ENCODE results near the gene HOXD10. TPM values are rescaled to one million over a fixed set of nuclear protein-coding genes. Genes with fewer than 3 reads are reported as not detected.

The HOXD10 gene
- total and polyA plus RNA-seq, 2 of the 13 experiments (the other 11 are each of a cell fraction or from before 2014, with no cell fraction given), result not detected

DNA sequence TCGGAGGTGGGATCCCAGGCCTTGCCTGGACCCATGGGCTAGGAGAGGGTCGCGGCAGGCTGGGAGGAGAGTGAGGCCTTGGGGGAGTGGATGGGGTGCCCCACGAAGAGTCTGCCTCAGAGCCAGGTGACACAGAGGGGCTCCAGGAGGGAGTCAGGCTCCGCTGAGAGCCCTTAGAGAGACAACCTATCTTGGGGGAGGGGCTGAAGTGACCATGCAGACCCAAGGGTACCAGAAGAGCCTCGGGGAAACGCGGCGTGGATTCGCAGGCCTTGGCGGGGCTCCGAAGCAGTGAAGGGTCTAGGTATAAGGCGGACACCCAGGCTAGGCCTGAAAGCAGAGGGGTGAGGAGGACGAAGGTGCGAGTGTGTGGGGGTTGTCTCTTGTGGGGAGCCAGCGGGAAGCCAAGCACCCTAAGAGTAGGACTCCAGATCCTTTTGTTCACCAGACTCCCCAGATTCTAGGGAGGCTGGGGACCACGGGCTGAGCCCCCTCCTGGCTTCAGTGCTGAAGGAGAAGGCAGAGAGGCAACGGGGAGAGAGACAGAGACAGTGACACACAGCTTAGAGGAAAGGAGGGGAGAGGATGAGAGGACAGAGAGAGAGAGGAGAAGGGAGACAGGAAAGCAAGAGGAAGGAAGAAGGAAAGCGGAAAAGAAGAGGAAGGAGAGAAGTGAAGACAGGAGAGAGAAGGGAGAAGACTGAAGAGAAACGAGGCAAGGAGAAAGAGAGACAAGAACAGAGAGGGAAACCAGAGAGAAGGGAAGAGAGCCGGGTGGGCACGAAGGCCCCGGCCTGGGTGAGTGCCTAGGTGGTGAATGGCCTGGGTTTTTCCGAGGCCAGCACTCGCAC, 10.6 kb upstream of the HOXD10 start (continued):
- TF ChIP-seq ZNF407 (CRISPR knock-in tag; IDR thresholded peaks at IDR 0.05; ENCODE audit: not compliant biosample characterization), result no peak
- no peak for TF ChIP-seq TBP (CRISPR knock-in tag; IDR thresholded peaks at IDR 0.05)

Data from HepG2 (cell line).